GM21528 (cell line): ENCODE results near the gene RAET1E.
A peak's percentile ranks its signal among the peaks of the same experiment; 100 is the strongest.
"Not testable (repeated sequence)": the region's sequence is repeated elsewhere in the genome, so short reads cannot be mapped to it uniquely, and the experiment has no call there.

Experiments
- ATAC-seq: cut with Tn5 transposase; IDR thresholded peaks from one replicate; pipeline ENCODE4 v1.9.1; 2021; ENCODE audit warnings: mild to moderate bottlenecking, moderate library complexity; ENCODE audit not compliant: unreplicated experiment, low FRiP score

The RAET1E gene

GRCh38 chr6:149897855-149898744 lies at the start of gene RAET1E:
RAET1E (minus strand) TSS chr6:149898113; CDS start chr6:149890901, 7,212 bp downstream.
- no peak for ATAC-seq

- ATAC-seq = not testable (repeated sequence)
These were observed 49.6 kb upstream of the RAET1E start for GRCh38 chr6:149947533-149947932.

- not testable (repeated sequence) for ATAC-seq
These were observed 48.7 kb upstream of the RAET1E start for GRCh38 chr6:149946631-149947030.

- not testable (repeated sequence) for ATAC-seq
These were observed 47.4 kb upstream of the RAET1E start for GRCh38 chr6:149945276-149945675.

- ATAC-seq = not testable (repeated sequence)
These were observed 45.4 kb upstream of the RAET1E start for GRCh38 chr6:149943321-149943720.

GRCh38 chr6:149942461-149942829 lies 44.5 kb upstream of the RAET1E start:
- ATAC-seq = no peak

- no peak for ATAC-seq
These were observed 43.9 kb upstream of the RAET1E start, which contains the start of gene ULBP2 for GRCh38 chr6:149941583-149942460. ULBP2 (plus strand) TSS chr6:149942014; CDS start chr6:149942073, 59 bp downstream.

- ATAC-seq = no peak
These were observed 42.7 kb upstream of the RAET1E start for GRCh38 chr6:149940672-149940982.

GRCh38 chr6:149939909-149940671 lies 42.2 kb upstream of the RAET1E start:
- ATAC-seq = no peak

GRCh38 chr6:149939356-149939648 lies 41.4 kb upstream of the RAET1E start:
- ATAC-seq = no peak

- ATAC-seq = peak; percentile 66
These were observed 40.9 kb upstream of the RAET1E start for GRCh38 chr6:149938571-149939355.

GRCh38 chr6:149938013-149938570 lies 40.2 kb upstream of the RAET1E start:
- not testable (repeated sequence) for ATAC-seq

GRCh38 chr6:149936743-149937142 lies 38.8 kb upstream of the RAET1E start:
- ATAC-seq = no peak

- no peak for ATAC-seq
These were observed 37.8 kb upstream of the RAET1E start for GRCh38 chr6:149935668-149936067.

GRCh38 chr6:149935246-149935645 lies 37.3 kb upstream of the RAET1E start:
- ATAC-seq = no peak

GRCh38 chr6:149934249-149935156 lies 36.6 kb upstream of the RAET1E start:
- ATAC-seq = no peak

- no peak for ATAC-seq
These were observed 35.5 kb upstream of the RAET1E start for GRCh38 chr6:149933461-149933860.

- no peak for ATAC-seq
These were observed 35.1 kb upstream of the RAET1E start for GRCh38 chr6:149933036-149933435.

GRCh38 chr6:149931501-149931900 lies 33.6 kb upstream of the RAET1E start:
- no peak for ATAC-seq
